Measurements from ENCODE around the gene PLCD1. TPM values are rescaled to one million over a fixed set of nuclear protein-coding genes. Genes with fewer than 3 reads are reported as not detected.
A peak's percentile ranks its signal among the peaks of the same experiment; 100 is the strongest.
"Not testable (repeated sequence)": the region's sequence is repeated elsewhere in the genome, so short reads cannot be mapped to it uniquely, and the experiment has no call there.

PLCD1 gene
- total RNA-seq, 1 donor from 2014 or later = 6.9 TPM

DNA sequence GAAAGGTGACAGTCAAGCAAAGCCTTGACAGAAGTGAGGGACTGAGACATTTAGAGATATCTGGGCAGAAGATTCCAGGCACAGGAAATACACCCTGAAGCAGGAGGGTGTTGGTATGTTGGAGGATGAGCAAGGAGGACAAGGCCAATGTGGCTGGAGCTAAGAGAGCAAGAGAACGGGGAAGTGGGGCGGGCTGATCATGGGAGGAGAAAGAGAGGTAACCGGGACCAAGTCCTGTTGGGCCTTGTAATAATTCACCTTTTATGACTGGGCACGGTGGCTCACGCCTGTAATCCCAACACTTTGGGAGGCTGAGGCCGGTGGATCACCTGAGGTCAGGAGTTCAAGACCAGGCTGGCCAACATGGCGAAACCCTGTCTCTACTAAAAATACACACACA is 4.1 kb upstream of the PLCD1 start:
- H3K27me3 Mint-ChIP-seq (ENCODE audit: low read depth) = peaks cover 17% of the 10 kb centered on the region

GRCh38 chr3:38032328-38032865 is 3.0 kb upstream of the PLCD1 start:
- Mint-ChIP-seq H3K4me3 (ENCODE audit: low read depth) (no peak overlapping the region), H3K27me3 (ENCODE audit: low read depth) (peaks cover 29% of the 10 kb centered on the region), H3K36me3 (ENCODE audit: low read depth) (no peaks in the 10 kb centered on the region), H3K27ac (no peak overlapping the region), H3K9me3 (no peaks in the 10 kb centered on the region), H3K4me1 (ENCODE audit: low read depth) (peaks cover 13% of the 10 kb centered on the region)
- no peak for DNase-seq (ENCODE audit: low spot score)
- intact Hi-C loops (cut with micrococcal nuclease) = loop anchor here (10.0 kb wide), 1 partner anchor 128 kb away; no protein-coding TSS in a partner anchor

More for the DNA sequence above, 4.1 kb upstream of the PLCD1 start:
- H3K4me1 Mint-ChIP-seq (ENCODE audit: low read depth) = peaks cover 24% of the 10 kb centered on the region
- not testable (repeated sequence) for DNase-seq (ENCODE audit: low spot score); H3K27ac Mint-ChIP-seq; H3K4me3 Mint-ChIP-seq (ENCODE audit: low read depth); H3K36me3 Mint-ChIP-seq (ENCODE audit: low read depth); H3K9me3 Mint-ChIP-seq
- intact Hi-C loops (cut with micrococcal nuclease) = loop anchor here (10.0 kb wide), 1 partner anchor 129 kb away; no protein-coding TSS in a partner anchor

GRCh38 chr3:38031022-38031994 is 1.9 kb upstream of the PLCD1 start:
- Mint-ChIP-seq H3K4me1 (ENCODE audit: low read depth) (peaks cover 9% of the 10 kb centered on the region), H3K27ac (no peak overlapping the region), H3K4me3 (ENCODE audit: low read depth) (no peak overlapping the region), H3K27me3 (ENCODE audit: low read depth) (peaks cover 35% of the 10 kb centered on the region), H3K9me3 (no peaks in the 10 kb centered on the region), H3K36me3 (ENCODE audit: low read depth) (no peaks in the 10 kb centered on the region)
- DNase-seq (ENCODE audit: low spot score) = no peak
- intact Hi-C loops (cut with micrococcal nuclease) = loop anchor here (1.0 to 10.0 kb wide), 2 partner anchors 8 to 127 kb away; partner anchors contain the start of gene DLEC1

DNA sequence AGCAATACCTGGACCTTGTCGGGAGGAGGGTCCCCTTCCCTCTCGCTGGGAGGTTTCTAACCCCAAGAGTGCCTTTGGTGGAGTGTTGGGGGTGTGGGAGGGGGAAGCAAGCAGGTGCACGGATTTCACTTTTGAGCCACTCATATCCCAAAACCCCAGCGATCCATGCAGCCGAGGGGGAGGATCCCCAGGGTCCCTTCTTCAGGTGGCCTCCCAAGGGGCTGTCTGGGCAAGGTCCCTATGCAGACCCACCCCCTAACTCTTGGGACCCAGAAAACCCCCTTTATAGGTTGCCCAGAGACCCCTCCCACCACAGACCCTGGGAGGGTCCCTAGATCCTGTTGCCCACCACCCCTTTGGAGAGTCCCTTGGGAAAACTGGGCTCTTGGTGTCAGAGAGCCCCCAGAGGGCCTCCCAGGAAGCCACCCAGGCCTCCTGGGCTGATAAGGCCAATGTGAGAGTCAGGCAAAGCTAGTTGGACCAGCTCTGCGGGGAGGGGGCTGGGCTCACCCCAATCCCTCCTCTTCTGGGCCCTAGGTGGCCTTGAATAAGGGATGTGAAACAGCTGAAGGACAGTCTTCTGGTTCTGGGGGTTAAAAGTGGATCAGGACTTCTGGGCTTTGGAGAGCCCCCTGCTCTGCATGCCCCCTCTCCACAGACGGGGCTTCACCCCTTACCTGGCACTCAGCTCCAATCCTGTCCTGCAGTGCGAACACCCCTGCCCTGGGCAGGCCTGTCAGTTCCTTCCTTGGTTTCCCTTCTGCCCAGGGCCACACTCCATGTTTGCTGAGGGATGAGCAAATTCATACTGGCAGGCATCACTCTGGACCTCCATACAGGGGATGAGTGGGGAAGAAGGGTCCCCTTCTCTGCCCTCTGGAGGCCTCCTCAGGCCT is 932 bp upstream of the PLCD1 start:
- H3K36me3 Mint-ChIP-seq (ENCODE audit: low read depth) = no peaks in the 10 kb centered on the region
- H3K27ac Mint-ChIP-seq = no peak overlapping the region
- intact Hi-C loops (cut with micrococcal nuclease) = loop anchor here (1.0 to 10.0 kb wide), 2 partner anchors 9 to 126 kb away; partner anchors contain the start of gene DLEC1
- peaks cover 37% of the 10 kb centered on the region for H3K27me3 Mint-ChIP-seq (ENCODE audit: low read depth)
- DNase-seq (ENCODE audit: low spot score) = no peak
- H3K9me3 Mint-ChIP-seq = no peaks in the 10 kb centered on the region
- H3K4me3 Mint-ChIP-seq (ENCODE audit: low read depth) = peak overlapping the region; percentile 5
- H3K4me1 Mint-ChIP-seq (ENCODE audit: low read depth) = peaks cover 13% of the 10 kb centered on the region

DNA sequence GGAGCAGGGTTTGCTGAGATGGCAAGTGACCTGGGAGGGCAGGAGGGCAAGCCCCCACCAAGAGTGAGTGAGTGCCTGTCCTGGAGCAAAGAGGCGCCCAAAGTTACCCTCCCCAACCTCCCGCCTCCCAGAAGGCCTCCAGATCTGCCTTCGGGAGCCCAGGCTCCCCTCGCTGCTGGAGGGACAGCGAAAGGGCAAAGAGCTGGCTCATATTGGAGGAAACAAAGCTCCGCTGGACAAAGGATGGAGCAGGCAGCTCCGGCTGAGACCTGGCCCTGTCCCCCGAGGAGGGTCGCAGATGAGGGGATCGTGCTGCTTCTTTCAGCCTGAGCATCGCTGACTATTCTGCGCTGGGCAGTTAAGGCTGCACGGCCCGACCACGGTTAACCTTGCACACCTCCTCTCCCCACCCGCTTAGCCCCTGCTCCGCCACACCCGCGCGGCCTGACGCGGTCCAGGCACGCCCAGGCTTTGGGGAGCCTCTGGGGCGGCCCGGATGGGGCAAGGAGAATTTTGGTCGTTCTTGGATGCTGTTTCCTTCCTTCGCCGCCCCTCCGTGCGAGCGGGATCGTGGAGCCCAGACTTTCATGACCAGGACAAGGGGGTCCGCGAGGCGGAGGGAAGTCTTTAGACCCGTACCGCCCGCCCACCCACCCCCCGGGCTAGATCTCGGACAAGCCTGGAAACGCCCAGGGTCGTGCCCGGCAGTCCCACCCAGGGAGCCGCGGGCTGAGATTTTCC is 651 bp downstream of the PLCD1 start:
- H3K27ac Mint-ChIP-seq = no peak overlapping the region
- peaks cover 15% of the 10 kb centered on the region for H3K4me1 Mint-ChIP-seq (ENCODE audit: low read depth)
- H3K27me3 Mint-ChIP-seq (ENCODE audit: low read depth) = peaks cover 32% of the 10 kb centered on the region
- intact Hi-C loops (cut with micrococcal nuclease) = no loop called here
- no peaks in the 10 kb centered on the region for H3K9me3 Mint-ChIP-seq
- peak overlapping the region; percentile 48 for H3K4me3 Mint-ChIP-seq (ENCODE audit: low read depth)
- no peak for DNase-seq (ENCODE audit: low spot score)
- no peaks in the 10 kb centered on the region for H3K36me3 Mint-ChIP-seq (ENCODE audit: low read depth)

DNA sequence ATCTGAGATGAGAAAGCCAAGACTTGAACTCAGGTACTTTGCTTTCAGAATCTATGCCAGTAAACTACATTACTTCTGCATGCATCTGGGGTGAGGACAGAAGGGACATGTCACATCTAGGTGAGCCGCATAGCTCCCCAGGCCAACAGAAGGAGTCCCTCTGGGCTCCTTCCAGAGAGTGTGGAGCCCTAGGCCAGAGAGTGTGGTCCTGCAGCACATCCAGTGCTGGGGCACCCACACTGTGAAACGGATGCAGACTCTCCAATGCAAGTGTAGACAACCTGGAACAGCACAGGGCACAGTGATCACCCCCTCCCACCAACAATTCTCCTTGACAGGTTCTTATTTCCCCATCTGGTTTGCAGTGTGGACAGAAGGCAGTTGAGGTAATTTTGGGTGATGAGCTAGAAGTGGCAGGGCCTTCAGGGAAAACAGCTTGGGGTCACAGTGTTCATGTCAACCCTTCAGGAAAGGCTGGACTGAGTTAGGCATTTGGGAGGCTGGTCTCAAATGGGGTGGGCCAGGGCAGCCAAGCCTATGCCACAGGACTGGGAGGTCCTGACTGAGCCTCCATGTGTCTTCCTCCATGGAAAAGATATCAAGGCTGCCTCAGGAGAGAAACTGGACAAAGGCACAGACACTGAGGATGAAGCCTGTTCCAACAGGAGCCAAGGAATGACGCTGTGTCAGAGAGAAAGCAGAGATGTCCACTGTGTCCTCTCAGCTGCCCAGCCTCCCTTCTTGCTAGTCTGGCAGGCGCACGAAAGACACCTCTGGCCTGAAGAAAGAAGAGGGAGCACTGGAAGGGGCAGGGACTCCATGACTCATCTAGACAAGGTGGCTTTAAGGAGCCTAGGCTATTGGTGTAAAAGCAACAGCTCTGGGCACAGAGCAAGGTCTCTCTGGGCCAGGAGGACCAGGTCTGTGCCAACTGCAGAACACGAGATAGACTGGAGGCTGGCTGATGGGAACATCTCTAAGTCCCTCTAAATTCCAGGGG is 1.7 kb downstream of the PLCD1 start:
- H3K4me1 Mint-ChIP-seq (ENCODE audit: low read depth) = peaks cover 19% of the 10 kb centered on the region
- H3K4me3 Mint-ChIP-seq (ENCODE audit: low read depth) = peak overlapping the region; percentile 11

GRCh38 chr3:38026856-38027255 is 2.6 kb downstream of the PLCD1 start:
- Mint-ChIP-seq H3K9me3 (no peaks in the 10 kb centered on the region), H3K4me3 (ENCODE audit: low read depth) (no peak overlapping the region), H3K4me1 (ENCODE audit: low read depth) (peaks cover 19% of the 10 kb centered on the region), H3K27ac (no peak overlapping the region), H3K36me3 (ENCODE audit: low read depth) (no peaks in the 10 kb centered on the region), H3K27me3 (ENCODE audit: low read depth) (peaks cover 28% of the 10 kb centered on the region)
- no peak for DNase-seq (ENCODE audit: low spot score)
- intact Hi-C loops (cut with micrococcal nuclease) = no loop called here

More for the DNA sequence above, 1.7 kb downstream of the PLCD1 start:
- Mint-ChIP-seq H3K36me3 (ENCODE audit: low read depth) (no peaks in the 10 kb centered on the region), H3K27me3 (ENCODE audit: low read depth) (peaks cover 28% of the 10 kb centered on the region), H3K27ac (no peak overlapping the region), H3K9me3 (no peaks in the 10 kb centered on the region)
- intact Hi-C loops (cut with micrococcal nuclease) = no loop called here
- DNase-seq (ENCODE audit: low spot score) = no peak

DNA sequence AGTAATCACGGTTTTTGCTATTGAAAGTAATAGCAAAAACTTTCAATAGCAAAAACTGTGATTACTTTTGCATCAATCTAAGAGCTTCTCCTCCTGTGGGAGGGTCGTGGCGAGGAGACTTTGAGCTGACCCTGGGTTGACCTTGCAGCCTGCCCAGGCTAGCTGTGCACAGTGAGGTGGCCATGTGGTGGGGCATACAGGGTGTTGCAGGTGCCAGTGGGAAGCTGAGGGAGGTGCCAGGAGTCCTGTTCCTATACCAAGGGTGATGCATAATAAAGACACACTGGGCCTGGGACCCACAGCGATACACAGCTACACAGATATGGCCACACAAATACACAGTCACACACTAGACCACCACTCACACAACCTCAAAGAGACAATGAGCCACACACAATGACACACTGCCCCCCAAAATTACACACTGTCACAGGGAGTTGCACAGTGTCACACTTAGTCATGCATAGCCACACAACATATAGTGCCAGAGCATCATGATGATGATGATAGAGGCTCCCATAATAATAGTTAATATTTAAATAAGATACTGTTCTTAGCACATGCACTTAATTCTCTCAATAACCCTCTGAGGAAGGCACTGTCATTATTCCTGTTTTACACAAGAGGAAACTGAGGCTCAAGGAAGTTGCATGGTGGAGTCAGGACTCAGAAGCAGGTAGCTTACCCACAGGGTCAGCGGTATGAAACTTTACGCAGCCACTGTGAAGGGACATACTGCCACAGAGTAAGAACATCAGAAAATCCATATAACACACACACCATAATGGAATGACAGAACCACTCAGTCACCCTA is 6.3 kb downstream of the PLCD1 start:
- H3K27me3 Mint-ChIP-seq (ENCODE audit: low read depth) = peaks cover 15% of the 10 kb centered on the region
- no peaks in the 10 kb centered on the region for H3K9me3 Mint-ChIP-seq
- H3K4me1 Mint-ChIP-seq (ENCODE audit: low read depth) = peaks cover 15% of the 10 kb centered on the region
- H3K36me3 Mint-ChIP-seq (ENCODE audit: low read depth) = no peaks in the 10 kb centered on the region
- peak overlapping the region; percentile 98 for H3K4me3 Mint-ChIP-seq (ENCODE audit: low read depth)
- no peak for DNase-seq (ENCODE audit: low spot score)
- H3K27ac Mint-ChIP-seq = peak overlapping the region; percentile 98
- intact Hi-C loops (cut with micrococcal nuclease) = no loop called here

GRCh38 chr3:38022301-38022700 is 7.1 kb downstream of the PLCD1 start:
- H3K4me3 Mint-ChIP-seq (ENCODE audit: low read depth) = no peak overlapping the region
- H3K9me3 Mint-ChIP-seq = no peaks in the 10 kb centered on the region
- intact Hi-C loops (cut with micrococcal nuclease) = no loop called here
- H3K27ac Mint-ChIP-seq = no peak overlapping the region
- H3K4me1 Mint-ChIP-seq (ENCODE audit: low read depth) = peaks cover 15% of the 10 kb centered on the region
- H3K27me3 Mint-ChIP-seq (ENCODE audit: low read depth) = peaks cover 7% of the 10 kb centered on the region
- H3K36me3 Mint-ChIP-seq (ENCODE audit: low read depth) = no peaks in the 10 kb centered on the region
- DNase-seq (ENCODE audit: low spot score) = no peak

- no peak overlapping the region for H3K4me3 Mint-ChIP-seq (ENCODE audit: low read depth)
- DNase-seq (ENCODE audit: low spot score) = no peak
- intact Hi-C loops (cut with micrococcal nuclease) = no loop called here
- peaks cover 8% of the 10 kb centered on the region for H3K36me3 Mint-ChIP-seq (ENCODE audit: low read depth)
- H3K9me3 Mint-ChIP-seq = no peaks in the 10 kb centered on the region
- peaks cover 15% of the 10 kb centered on the region for H3K4me1 Mint-ChIP-seq (ENCODE audit: low read depth)
- peaks cover 2% of the 10 kb centered on the region for H3K27me3 Mint-ChIP-seq (ENCODE audit: low read depth)
- H3K27ac Mint-ChIP-seq = no peak overlapping the region
Observed at GRCh38 chr3:38021196-38021595, 8.2 kb downstream of the PLCD1 start.
